Liver (tissue), 9 donors: ENCODE measurements around the gene PLD4. TPM values are rescaled to one million over a fixed set of nuclear protein-coding genes. Genes with fewer than 3 reads are reported as not detected.

Experiments used
- DNase-seq: peaks from one replicate; pipeline ENCODE4 v3.0.0-alpha.2; 2017; ENCODE audit warnings: low spot score
- H3K27ac ChIP-seq, 2 donors: one replicate each; pipeline ENCODE4 v1.7.0; 2013; ENCODE audit warnings: inconsistent platforms in 2 of 2, low read length in 2 of 2, control low read depth in 1 of 2, low read depth in 1 of 2, mild to moderate bottlenecking in 1 of 2
- H3K27me3 ChIP-seq, 4 donors: one replicate each; pipeline versions ENCODE4 v1.6.1 to v1.7.0; 2013; ENCODE audit warnings: low read length in 3 of 4, inconsistent platforms in 1 of 4, mild to moderate bottlenecking in 1 of 4, moderate library complexity in 1 of 4; ENCODE audit not compliant: control insufficient read depth in 4 of 4, insufficient read depth in 4 of 4
- H3K36me3 ChIP-seq, 4 donors: one replicate each; pipeline versions ENCODE4 v1.6.1 to v1.7.0; 2013; ENCODE audit warnings: low read length in 3 of 4, mild to moderate bottlenecking in 3 of 4, low read depth in 1 of 4, moderate library complexity in 1 of 4; ENCODE audit not compliant: control insufficient read depth in 4 of 4, insufficient read depth in 3 of 4
- H3K4me1 ChIP-seq, 4 donors: one replicate each; pipeline versions ENCODE4 v1.6.1 to v1.7.0; 2013; ENCODE audit warnings: low read length in 3 of 4, mild to moderate bottlenecking in 3 of 4, moderate library complexity in 1 of 4; ENCODE audit not compliant: control insufficient read depth in 4 of 4, insufficient read depth in 4 of 4
- H3K4me3 ChIP-seq, 3 donors: one replicate each; pipeline versions ENCODE4 v1.6.1 to v1.7.0; 2013; ENCODE audit warnings: low read length in 3 of 3, control low read depth in 1 of 3, low read depth in 1 of 3, mild to moderate bottlenecking in 1 of 3
- H3K9ac ChIP-seq, 2 donors: one replicate each; pipeline ENCODE4 v1.7.0; 2013; ENCODE audit warnings: low read length in 2 of 2, mild to moderate bottlenecking in 2 of 2, moderate library complexity in 2 of 2, control low read depth in 1 of 2, low read depth in 1 of 2
- H3K9me3 ChIP-seq, 4 donors: one replicate each; pipeline versions ENCODE4 v1.6.1 to v1.7.0; 2013; ENCODE audit warnings: low read length in 3 of 4; ENCODE audit not compliant: control insufficient read depth in 4 of 4
- EGR1 ChIP-seq, 2 donors: IDR thresholded peaks; 2 replicates each; pipeline ENCODE4 v1.6.1; 2016 to 2018; ENCODE audit warnings: antibody characterized with exemption in 2 of 2, low read depth in 2 of 2
- FOXA1 ChIP-seq: IDR thresholded peaks from 2 replicates; pipeline ENCODE4 v1.6.1; 2016; ENCODE audit warnings: antibody characterized with exemption
- GABPA ChIP-seq, 2 donors: IDR thresholded peaks in 1 of 2; conservative IDR thresholded peaks in 1 of 2; 2 replicates each; pipeline ENCODE4 v1.6.1; 2016; ENCODE audit warnings: antibody characterized with exemption in 2 of 2, mild to moderate bottlenecking in 1 of 2, moderate library complexity in 1 of 2
- HNF4G ChIP-seq: IDR thresholded peaks from 2 replicates; pipeline ENCODE4 v1.6.1; 2016; ENCODE audit warnings: antibody characterized with exemption
- JUND ChIP-seq, 2 donors: IDR thresholded peaks; 2 replicates each; pipeline ENCODE4 v1.6.1; 2016; ENCODE audit warnings: antibody characterized with exemption in 2 of 2
- NR2F2 ChIP-seq: IDR thresholded peaks from 2 replicates; pipeline ENCODE4 v1.6.1; 2016; ENCODE audit warnings: antibody characterized with exemption
- RXRA ChIP-seq, 2 donors: IDR thresholded peaks; 2 replicates each; pipeline ENCODE4 v1.6.1; 2017 to 2018; ENCODE audit warnings: antibody characterized with exemption in 2 of 2, mild to moderate bottlenecking in 1 of 2
- SP1 ChIP-seq: IDR thresholded peaks from 2 replicates; pipeline ENCODE4 v1.6.1; 2018; ENCODE audit warnings: antibody characterized with exemption, mild to moderate bottlenecking
- WGBS: extraction: QIAGEN DNeasy Blood & Tissue Kit; methylation state at CpG from one replicate; pipeline ENCODE4 v1.1.7; 2013; 5-methylcytosine and 5-hydroxymethylcytosine counted together
- polyA plus RNA-seq, 2 donors: library from polyadenylated mRNA; stranded (reverse) in 1 of 2; unstranded in 1 of 2; fragments of 200-250 nt in 1 of 2; fragments of >200 nt in 1 of 2; fragmentation: Nextera tagmentation in 1 of 2; extraction: Ambion mirVana in 1 of 2; gene quantifications; one replicate each; pipeline versions ENCODE4 v1.2.1 to v1.2.3, GENCODE V29; 2013 to 2015
- total RNA-seq, 2 donors: library from RNA; depleted of rRNA; stranded (reverse); fragments of >200 nt; gene quantifications; one replicate each; pipeline ENCODE4 v1.2.3, GENCODE V29; 2014
- TF ChIP-seq, protein P1 (sequence below): IDR thresholded peaks from 2 replicates; pipeline ENCODE4 v1.6.1; 2016; ENCODE audit warnings: antibody characterized with exemption
- TF ChIP-seq, protein P2 (sequence below): IDR thresholded peaks from 2 replicates; pipeline ENCODE4 v1.6.1; 2016; ENCODE audit warnings: antibody characterized with exemption
- TF ChIP-seq, protein P3 (sequence below): IDR thresholded peaks from 2 replicates; pipeline ENCODE4 v1.6.1; 2016; ENCODE audit warnings: antibody characterized with exemption
- TF ChIP-seq, protein P4 (sequence below): fragments of 150-350 bp; IDR thresholded peaks from 2 replicates; pipeline ENCODE4 v1.5.1; 2017; ENCODE audit warnings: improper control_type of control experiment, low read depth, low read length; ENCODE audit not compliant: missing input control
- donor health status: healthy.
- donor health status: healthy.
- donor health status: healthy.
- donor health status: healthy.
- donor health status: healthy.

The PLD4 gene
- total and polyA plus RNA-seq, 4 donors = under 0.01 to 14.5 (median 0.35) TPM

DNA sequence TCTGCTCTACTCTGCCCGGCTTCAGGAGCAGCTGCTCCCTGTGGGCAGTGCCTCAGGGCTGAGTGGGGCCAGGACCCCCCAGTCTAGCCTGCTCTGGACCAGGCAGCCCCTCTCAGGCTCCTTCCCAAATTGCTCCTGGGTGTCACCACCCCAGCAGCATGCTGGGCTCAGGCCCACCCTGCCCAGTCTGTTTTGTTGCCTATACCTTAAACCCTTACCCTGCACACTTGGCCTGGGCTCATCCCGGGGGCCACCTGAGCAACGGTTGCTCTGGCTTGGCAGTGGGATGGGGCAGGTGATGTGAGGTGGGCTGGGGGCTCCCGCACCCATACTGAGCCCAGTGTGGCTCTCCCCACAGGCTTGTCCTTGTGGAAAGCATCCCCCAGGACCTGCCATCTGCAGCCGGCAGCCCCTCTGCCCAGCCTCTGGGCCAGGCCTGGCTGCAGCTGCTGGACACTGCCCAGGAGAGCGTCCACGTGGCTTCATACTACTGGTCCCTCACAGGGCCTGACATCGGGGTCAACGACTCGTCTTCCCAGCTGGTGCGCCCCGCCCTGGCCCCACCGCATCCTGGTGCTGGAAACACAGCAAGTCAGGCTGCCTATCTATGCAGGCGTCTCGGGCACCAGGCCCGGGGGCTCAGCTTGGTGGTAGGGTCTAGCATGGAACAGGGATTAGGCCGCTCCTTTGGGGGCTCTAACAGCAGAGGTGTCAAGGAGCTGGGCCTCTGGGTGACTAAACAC is 3.9 kb downstream of the PLD4 start:
- peak; percentile 63 to 69 for TF ChIP-seq RXRA (IDR thresholded peaks at IDR 0.05)
- TF ChIP-seq, protein P1, sequence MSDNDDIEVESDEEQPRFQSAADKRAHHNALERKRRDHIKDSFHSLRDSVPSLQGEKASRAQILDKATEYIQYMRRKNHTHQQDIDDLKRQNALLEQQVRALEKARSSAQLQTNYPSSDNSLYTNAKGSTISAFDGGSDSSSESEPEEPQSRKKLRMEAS = no peak
- no peak for TF ChIP-seq GABPA (IDR thresholded peaks at IDR 0.05 in 1 of 2, conservative IDR thresholded peaks at IDR 0.05 in 1 of 2)
- TF ChIP-seq, protein P2, sequence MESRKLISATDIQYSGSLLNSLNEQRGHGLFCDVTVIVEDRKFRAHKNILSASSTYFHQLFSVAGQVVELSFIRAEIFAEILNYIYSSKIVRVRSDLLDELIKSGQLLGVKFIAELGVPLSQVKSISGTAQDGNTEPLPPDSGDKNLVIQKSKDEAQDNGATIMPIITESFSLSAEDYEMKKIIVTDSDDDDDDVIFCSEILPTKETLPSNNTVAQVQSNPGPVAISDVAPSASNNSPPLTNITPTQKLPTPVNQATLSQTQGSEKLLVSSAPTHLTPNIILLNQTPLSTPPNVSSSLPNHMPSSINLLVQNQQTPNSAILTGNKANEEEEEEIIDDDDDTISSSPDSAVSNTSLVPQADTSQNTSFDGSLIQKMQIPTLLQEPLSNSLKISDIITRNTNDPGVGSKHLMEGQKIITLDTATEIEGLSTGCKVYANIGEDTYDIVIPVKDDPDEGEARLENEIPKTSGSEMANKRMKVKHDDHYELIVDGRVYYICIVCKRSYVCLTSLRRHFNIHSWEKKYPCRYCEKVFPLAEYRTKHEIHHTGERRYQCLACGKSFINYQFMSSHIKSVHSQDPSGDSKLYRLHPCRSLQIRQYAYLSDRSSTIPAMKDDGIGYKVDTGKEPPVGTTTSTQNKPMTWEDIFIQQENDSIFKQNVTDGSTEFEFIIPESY = no peak
- Histone ChIP-seq H3K27me3 (peaks cover 0 to 3% (median 0%) of the 10 kb centered on the region in 4 donors), H3K36me3 (no peaks in the 10 kb centered on the region), H3K9me3 (peaks cover 0 to 4% (median 0%) of the 10 kb centered on the region in 4 donors), H3K9ac (no peak overlapping the region), H3K4me1 (peaks cover 0 to 6% (median 3%) of the 10 kb centered on the region in 4 donors), H3K4me3 (no peak overlapping the region), H3K27ac (no peak overlapping the region)
- DNase-seq = no peak
- 80% methylated on average over 17 of the region's 17 CpGs for WGBS

DNA sequence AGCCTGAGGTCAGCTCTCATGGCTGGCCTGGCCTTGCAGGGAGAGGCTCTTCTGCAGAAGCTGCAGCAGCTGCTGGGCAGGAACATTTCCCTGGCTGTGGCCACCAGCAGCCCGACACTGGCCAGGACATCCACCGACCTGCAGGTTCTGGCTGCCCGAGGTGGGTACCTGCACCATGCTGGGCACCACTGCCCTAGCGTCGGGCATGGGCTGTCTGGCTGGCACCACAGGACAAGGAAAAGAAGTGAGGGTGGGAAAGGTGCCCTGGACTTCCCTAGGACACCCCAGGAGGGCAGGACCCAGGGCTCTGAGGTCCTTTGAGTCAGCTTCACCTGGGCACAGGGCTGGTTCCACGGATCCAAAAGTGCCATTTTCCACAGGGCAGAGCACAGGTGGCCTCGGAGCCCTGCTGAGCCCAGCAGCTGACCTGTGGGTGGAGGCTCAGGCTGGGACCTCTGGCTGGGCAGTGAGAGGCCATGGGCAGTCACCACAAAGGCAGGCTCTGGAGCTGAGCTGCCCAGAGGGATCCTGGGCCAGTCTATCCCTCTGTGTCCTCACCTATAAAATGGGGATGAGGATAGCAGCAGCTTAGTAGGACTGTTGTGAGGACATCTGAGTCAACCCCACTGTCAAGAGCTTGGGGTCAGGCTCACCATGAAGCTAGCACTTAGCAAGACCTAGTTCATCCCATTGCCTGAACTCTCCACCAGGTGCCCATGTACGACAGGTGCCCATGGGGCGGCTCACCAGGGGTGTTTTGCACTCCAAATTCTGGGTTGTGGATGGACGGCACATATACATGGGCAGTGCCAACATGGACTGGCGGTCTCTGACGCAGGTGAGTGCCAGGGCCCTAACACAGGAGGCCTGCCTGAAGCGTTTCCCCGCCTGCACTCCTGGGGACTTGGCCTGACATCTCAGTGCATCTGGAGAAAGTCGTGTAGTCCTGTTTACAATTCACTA is 4.9 kb downstream of the PLD4 start:
- no peak for DNase-seq
- WGBS = 85% methylated on average over 15 of the region's 15 CpGs

More for the DNA sequence above, 4.9 kb downstream of the PLD4 start:
- H3K4me1 ChIP-seq = peaks cover 0 to 6% (median 3%) of the 10 kb centered on the region in 4 donors
- no peak overlapping the region for H3K4me3 ChIP-seq
- H3K27ac ChIP-seq = no peak overlapping the region
- TF ChIP-seq NR2F2 (no peak), HNF4G (no peak), SP1 (no peak), JUND (IDR thresholded peaks at IDR 0.05) (no peak), EGR1 (IDR thresholded peaks at IDR 0.05; ENCODE audit: low read depth in 2 of 2) (no peak), FOXA1 (no peak)
- TF ChIP-seq, protein P3, sequence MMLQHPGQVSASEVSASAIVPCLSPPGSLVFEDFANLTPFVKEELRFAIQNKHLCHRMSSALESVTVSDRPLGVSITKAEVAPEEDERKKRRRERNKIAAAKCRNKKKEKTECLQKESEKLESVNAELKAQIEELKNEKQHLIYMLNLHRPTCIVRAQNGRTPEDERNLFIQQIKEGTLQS = no peak
- TF ChIP-seq, protein P2 = no peak
- TF ChIP-seq, protein P1 = no peak
- TF ChIP-seq, protein P4, sequence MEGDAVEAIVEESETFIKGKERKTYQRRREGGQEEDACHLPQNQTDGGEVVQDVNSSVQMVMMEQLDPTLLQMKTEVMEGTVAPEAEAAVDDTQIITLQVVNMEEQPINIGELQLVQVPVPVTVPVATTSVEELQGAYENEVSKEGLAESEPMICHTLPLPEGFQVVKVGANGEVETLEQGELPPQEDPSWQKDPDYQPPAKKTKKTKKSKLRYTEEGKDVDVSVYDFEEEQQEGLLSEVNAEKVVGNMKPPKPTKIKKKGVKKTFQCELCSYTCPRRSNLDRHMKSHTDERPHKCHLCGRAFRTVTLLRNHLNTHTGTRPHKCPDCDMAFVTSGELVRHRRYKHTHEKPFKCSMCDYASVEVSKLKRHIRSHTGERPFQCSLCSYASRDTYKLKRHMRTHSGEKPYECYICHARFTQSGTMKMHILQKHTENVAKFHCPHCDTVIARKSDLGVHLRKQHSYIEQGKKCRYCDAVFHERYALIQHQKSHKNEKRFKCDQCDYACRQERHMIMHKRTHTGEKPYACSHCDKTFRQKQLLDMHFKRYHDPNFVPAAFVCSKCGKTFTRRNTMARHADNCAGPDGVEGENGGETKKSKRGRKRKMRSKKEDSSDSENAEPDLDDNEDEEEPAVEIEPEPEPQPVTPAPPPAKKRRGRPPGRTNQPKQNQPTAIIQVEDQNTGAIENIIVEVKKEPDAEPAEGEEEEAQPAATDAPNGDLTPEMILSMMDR = no peak
- peaks cover 0 to 3% (median 0%) of the 10 kb centered on the region in 4 donors for H3K27me3 ChIP-seq
- no peaks in the 10 kb centered on the region for H3K9me3 ChIP-seq
- H3K9ac ChIP-seq = no peak overlapping the region
- H3K36me3 ChIP-seq = no peaks in the 10 kb centered on the region
